ENCODE measurements around the gene GID8.

DNA sequence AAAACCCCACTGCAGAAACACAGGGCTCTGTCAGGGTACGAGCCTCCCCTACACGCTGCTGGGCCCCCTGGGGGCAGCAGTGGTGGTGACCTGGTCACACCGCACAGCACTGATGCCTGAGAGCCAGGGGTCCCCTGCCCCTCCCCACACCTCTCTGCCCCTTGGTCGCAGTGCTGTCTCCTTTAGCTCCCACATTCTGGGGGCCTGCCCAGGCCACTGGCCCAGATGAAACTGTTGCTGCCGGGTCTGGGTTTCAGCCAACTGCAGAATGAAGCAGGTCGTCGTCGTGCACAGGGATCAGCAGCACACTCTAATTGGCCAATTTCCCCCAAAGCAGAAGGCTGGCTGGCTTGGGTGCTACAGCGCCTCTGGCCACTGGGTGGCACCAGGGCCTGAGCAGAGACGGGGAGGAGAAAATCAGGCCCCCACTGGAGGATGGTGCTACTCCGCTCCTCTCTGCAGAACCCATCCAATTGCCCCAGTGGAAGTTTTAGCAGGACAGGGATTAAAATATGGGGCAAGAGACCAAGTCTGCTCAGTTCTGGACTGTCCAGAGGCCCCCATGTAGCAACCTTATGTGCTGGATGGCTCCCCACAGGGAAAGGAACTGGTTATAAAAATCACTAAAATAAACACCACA, 37.8 kb upstream of the GID8 start:
- no peak for TF ChIP-seq EZH2 (IDR thresholded peaks at IDR 0.05; ENCODE audit: insufficient read depth, poor library complexity, severe bottlenecking)
- no peak for TF ChIP-seq EZH2phosphoT487 (IDR thresholded peaks at IDR 0.05; ENCODE audit: insufficient read depth, low read depth)

Measured in GM23248 (cell line).